Activated CD4-positive, CD25-positive, alpha-beta regulatory T cell (primary cell): ENCODE measurements around the gene SIAH1.
A peak's percentile ranks its signal among the peaks of the same experiment; 100 is the strongest.
"Not testable (repeated sequence)": the region's sequence is repeated elsewhere in the genome, so short reads cannot be mapped to it uniquely, and the experiment has no call there.

Source experiments
- DNase-seq, 4 experiments: peaks; one replicate each; lab custom pipeline; 2025; lab: John Stamatoyannopoulos, UW

Gene SIAH1, protein sequence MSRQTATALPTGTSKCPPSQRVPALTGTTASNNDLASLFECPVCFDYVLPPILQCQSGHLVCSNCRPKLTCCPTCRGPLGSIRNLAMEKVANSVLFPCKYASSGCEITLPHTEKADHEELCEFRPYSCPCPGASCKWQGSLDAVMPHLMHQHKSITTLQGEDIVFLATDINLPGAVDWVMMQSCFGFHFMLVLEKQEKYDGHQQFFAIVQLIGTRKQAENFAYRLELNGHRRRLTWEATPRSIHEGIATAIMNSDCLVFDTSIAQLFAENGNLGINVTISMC

DNA sequence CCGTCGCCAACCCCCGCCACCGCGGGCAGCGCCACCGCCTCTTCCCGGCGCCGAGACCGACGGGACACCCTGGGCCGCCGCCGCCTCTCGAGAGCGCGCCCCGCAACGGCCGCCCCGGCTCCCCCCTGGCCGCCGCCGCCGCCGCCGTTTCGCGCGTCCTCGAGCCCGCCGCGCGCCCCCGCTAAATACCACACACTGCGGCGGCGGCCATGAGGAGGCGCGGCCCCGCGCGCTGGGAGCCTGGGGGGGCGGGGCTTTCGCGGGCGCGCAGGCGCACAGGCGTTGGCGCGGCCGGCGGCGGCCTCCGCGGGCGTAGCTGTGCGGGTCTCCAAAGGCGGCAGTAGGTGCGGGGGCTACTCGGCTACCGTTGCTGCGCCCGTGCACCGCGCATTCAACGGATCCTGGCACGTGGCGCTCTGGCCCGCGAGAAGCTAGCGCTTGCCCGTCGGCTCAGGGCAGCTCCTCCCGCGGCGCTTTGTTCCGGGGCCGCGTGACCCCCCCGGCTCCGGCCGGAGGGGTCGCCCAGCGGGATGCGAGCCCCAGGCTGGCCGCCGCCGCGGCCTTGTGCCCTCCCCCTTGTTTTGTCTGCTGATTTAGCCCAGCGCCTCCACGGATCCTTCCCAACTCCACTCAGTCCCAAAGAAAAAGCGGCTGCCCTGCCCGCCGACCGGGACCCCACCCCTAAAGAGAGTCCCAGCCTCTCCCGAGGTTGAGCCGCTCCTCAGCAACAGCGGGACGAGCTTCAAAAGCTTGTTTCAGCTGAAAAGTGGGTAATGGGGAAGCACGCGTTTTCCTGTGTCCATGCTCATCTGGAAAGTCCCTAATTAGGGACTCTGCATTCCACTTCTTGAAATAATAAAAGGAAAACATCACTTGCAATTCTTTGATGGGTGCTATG is at the start of gene SIAH1:
Gene SIAH1 (minus strand): TSS at position 161 of the 898 bp plus-strand sequence. CDS start 22,985 bp downstream, outside the sequence.
- DNase-seq, result peak; percentile 74 to 82 (median 78)

DNA sequence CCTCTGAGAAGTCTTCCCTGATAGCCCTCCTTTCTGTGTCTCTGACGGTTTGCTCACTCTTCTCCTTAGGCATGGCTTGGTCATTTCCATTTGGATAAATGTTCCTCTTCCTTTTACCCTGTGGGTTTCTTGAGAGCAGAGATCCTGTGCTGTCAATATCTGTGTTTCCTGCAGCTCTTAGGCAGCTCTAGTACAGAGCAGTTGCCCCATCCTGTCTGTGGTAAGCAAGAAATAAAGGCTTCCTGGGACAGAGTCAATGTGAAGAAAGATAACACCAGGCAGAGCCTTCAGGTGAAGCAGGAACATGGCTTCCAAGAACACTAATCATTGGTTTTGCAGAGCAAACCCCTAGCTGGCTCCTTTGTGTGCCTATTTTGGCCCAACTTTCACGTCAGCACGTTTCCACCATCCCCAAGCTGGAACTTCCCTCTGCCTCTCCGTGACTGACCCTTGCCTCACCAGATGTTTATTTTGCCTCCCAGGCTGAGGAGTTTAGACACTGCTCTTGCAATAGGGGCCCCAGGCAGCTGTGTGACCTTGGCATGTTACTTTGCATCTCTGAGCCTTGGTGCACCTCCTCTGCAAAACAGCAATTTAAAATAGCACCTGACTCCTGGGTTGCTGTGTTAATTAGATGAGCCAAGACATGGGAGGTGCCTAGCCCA is 49.6 kb upstream of the SIAH1 start:
- no peak for DNase-seq

DNA sequence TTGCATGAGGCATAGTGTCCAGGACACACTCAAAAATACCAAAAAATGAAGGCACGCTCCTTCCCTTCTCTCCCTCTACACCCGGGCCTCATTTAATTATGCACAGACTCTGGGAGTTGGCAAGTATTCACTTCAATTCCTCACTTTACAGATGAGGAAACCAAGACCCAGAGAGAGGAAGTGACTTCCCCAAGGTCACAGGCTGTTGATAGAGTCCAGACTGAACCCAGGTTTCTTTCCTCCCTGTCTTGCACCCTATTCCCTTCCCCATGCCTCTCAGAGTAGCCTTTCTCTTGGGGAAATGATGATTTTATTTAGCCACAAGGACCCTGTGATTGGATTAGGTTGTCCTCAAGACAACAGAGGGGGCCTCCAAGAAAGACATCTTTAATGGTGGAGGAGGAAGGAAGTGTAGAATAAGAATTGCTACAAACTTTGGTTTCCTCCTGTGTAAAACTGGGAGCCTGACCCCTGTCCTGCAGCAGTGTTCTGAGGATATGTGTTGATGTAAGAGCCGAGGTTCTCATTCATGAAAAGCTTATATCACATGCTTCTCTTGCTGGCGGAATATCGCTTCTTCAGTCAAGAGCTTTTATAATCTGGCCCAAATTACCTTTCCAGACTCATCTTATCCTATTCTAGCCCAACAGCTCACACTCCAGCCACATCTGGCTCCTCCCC is 48.8 kb upstream of the SIAH1 start:
- no peak for DNase-seq

DNA sequence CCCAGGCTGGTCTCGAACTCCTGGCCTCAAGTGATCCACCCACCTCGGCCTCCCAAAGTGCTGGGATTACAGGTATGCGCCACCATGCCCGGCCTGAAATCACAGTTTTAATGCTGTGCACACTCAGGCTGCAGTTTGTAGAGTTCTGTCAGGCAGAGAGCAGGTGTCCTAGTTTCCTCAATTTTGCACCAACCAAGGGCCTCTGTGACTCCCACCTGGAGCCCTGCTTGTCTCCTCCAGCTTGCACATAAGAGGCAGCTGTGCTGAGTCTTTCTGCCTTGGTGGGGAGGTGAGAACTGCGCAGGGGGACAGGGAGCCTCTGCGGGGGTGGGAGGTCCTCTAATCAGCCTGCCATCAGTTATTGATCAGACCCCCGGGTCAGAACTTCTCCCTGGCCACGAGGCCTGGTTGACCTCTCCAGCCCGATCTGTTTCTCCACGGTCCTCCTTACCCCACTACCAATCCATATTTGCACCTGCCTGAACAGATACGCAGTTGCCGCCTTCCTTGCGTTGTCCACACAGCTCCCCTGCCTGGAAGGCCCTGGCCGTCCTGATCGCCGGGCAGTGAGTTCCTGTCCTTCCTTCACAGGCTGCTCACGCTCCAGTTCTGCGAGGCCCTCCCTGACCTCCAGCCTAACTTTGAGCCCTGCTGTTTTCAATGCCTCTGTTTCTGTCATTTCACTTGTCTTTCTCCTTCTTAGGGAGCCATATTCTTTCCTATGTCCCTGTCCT is 48.1 kb upstream of the SIAH1 start:
- no peak for DNase-seq

DNA sequence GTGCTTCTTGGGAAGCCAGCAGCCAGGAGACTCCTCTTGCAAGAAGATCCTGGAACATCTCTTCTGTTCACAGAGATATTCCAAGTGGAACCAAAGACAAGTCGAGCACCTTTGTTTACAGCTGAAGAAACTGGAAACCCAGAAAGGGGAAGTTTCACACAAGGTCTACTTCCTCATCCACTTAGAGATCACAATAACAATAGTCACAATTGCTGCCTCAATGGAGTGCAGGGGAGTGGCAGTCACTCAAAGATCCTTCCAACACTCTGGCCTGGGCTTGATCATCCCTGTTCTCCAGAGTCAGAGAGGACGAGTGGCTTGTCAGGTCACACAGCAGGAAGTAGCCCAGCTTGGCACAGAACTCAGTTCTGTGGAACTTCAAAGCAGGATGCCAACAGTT is 46.9 kb upstream of the SIAH1 start:
- no peak for DNase-seq

DNA sequence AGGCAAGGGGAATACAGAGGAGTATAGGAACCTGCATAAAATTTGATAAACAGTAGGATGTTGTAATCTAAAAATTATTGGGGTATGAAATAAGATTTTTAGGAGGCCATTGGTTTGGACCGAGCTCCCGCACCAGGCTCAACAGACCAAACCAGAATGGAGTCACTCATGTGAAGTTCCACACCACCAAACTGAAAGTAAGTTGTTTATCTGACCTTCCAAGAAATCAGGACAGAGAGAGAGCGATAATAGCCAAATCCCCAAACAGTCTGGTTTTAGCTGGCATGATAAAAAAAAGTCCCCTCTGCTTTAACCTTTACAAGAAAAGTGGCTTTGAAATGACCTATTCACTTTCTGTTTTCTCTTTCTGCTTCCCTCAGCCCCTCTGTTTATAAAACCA is 45.7 kb upstream of the SIAH1 start:
- DNase-seq, result no peak

DNA sequence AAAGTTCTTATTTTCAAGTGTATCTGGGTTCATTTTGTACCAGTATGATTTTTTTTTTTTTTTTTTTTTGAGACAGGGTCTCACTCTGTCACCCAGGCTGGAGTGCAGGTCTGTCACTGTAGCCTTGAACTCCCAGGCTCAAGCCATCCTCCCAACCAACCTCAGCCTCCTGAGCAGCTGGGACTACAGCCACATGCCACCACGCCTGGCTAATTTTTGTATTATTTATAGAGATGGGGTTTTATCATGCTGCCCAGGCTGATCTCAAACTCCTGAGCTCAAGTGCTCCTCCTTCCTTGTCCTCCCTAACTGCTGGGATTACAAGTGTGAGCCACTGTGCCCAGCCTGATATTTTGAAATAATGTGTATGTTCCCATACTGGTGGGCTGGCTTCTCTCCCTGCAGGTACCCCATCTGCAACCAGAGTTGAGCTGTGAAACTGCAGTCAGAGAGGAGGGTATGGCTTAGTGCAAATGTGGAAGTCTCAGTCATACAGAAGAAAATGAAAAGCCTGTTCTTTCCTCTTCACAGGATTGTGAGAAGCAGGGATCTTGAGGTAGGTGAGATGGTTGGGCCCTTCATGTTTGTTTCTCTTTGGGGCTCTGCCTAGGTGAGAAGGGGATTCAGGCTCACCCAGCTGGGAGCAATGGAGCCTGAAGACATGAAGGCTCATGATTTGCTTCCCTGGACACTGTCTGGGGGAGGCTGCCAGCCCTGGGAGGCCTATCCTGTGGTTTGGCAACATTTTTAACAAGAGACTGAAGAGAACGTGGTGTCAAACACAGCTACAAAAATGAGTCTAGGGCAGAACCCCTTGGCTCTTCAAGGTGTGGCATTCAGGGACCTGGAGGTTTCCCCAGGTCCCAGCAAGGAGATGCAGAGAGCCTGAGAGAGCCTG is 41.3 kb upstream of the SIAH1 start:
- no peak for DNase-seq

DNA sequence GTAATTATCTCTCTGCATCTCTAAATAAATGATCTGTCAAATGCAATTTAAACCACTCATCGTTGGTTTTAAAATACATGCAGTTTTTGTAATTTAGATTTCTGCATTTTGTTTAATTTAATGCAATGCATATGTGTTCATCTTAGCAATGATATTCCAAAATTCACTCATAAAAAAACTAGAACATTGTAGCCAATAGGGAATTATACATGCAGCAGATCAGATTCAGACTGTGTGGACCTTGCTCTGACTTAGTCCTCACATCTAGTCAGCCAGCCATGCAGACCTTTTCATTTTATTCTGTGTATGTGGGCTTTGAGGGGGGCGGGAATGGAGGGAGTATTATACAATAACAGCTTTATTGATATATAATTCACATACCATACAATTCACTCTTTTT is 37.3 kb upstream of the SIAH1 start:
- no peak for DNase-seq

DNA sequence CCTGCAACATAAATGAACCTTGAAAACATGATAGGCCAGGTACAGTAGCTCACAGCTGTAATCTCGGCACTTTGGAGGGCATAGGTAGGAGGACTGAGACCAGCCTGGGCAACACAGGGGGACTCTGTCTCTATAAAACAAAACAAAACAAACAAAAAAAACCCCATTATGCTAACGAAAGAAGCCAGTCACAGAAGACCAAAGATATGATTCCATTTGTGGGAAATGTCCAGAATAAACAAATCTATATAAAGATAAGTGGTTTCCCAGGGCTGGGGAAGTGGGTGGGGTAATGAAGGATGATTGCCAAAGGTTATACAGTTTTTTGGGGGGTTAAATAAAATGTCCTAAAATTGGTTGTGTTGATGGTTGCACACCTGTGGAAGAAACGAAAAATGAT is 36.5 kb upstream of the SIAH1 start:
- DNase-seq, result no peak

DNA sequence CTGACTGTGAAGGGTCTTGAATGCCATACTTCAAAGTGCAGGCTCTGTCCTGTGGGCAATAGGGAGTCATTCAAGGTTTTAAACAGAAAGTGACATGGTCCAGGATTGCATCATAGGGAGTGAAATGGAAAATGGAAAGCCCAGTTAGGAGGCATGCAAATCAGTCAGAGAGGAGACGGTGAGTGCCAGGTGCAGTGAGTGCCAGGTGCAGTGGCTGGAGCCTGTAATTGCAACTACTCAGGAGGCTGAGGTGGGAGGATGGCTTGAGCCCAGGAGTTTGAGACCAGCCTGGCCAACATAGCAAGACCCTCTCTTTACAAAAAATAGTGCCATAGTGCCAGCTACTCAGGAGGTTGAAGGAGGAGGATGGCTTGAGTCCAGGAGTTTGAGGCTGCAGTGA is 35.2 kb upstream of the SIAH1 start:
- DNase-seq, result no peak

DNA sequence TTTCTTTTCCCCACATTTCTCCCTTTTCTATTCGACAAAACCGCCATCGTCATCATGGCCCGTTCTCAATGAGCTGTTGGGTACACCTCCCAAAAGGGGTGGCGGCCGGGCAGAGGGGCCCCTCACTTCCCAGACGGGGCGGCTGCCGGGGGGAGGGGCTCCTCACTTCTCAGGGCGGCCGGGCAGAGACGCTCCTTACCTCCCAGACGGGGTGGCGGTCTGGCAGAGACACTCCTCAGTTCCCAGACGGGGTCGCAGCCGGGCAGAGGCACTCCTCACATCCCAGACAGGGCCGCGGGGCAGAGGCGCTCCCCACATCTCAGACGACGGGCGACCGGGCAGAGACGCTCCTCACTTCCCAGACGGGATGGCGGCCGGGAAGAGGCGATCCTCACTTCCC is 31.4 kb upstream of the SIAH1 start:
- DNase-seq, result not testable (repeated sequence)

DNA sequence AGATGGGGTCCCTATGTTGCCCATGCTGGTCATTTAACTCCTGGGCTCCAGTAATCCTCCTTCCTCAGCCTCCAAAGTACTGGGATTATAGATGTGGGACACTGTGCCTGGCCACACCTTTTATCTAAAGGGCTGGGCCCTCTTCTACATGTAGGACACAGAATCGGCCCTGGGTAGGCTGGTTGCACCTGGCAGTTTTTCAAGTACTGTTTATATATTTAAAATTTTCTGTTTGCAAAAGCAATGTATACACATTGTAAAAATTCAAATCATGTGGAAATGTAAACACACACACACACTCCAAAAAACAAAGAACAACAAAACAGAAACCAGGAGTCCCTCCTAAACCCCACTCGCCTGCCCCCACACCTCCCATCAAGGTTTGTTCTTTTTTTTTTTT is 28.1 kb upstream of the SIAH1 start:
- no peak for DNase-seq

DNA sequence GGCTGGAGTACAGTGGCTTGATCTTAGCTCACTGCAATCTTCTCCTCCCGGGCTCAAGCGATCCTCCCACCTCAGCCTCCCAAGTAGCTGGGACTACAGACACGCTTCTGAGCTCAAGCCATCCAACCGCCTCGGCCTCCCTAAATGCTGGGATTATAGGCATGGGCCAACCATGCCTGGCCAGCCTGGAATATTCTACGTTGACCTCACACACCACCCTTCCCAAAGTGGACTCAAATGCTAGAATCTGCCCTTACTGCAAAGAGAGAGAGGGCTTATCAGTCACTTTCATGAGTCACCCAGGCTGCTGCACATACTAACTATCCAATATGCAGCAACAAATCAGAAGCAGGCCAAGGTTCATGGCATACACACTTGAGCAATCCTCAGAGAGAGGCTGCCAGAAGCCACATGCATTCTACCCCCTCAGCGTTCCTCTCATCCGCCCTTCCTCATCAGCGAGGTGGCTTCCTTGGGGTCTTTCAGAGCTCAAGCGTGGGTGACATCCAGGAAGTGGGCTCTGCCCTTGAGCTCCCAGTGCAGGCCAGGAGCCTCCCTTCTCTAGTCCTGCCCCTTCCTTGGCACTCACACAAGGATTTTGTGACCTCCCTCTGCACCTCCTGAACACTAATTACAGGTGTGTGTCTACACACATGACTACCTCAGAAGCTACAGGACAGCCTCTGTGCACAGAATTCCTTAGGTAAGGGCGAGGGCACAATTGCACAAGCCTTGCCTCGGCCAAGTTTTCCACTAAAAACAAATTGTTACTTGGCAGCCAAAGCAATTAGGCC is 24.8 kb upstream of the SIAH1 start:
- no peak for DNase-seq

DNA sequence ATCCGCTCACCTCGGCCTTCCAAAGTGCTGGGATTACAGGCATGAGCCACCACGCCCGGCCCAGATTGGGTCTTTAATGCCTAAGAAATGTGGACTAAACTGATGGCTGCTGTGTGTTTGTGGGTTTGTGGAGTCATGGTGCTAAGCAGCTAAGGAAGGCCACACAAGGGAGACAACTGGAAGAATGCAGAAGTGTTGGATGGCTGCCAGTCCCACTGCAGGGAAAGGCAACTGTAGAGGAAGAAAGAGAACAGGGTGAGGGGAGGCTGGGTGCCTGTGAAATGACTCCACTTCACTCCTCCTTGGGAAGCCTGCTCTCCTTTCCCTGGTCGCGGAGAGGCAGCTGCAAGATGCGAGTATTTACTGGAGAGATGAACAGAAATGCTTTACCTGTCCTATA is 23.5 kb upstream of the SIAH1 start:
- DNase-seq, result no peak

DNA sequence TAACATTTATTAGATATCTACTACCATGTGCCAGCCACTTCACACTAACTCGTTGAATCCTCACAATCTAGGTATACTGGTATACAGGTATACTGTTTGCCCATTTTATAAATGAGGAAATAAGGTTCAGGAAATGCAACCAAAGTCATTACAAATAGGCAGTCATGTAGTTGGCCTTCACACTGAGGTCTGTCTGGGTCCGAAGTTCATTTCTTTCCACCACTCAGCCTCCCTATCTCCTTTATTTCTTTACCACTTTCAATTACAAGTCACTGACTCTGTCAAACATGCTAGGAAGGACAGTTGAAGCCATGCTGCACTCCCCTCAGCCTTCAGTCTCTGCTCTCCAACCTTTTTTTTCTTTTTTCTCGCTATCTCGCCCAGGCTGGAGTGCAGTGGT is 20.7 kb upstream of the SIAH1 start:
- no peak for DNase-seq

DNA sequence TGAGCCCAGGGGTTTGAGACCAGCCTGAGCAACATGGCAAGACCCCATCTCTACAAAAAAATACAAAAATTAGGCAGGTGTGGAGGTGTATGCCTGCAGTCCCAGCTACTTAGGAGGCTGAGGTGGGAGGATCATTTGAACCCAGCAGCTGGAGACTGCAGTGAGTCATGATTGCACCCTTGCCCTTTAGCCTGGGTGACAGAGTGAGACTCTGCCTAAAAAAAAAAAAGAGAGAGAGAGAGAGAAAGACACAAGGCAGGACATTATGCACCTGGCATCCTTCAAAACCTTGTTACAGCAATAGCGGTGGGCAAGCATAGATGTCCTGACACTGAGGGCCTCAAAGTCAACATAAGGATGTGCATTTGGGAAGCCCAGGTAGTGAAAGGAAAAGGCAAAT is 19.9 kb upstream of the SIAH1 start:
- DNase-seq, result no peak

DNA sequence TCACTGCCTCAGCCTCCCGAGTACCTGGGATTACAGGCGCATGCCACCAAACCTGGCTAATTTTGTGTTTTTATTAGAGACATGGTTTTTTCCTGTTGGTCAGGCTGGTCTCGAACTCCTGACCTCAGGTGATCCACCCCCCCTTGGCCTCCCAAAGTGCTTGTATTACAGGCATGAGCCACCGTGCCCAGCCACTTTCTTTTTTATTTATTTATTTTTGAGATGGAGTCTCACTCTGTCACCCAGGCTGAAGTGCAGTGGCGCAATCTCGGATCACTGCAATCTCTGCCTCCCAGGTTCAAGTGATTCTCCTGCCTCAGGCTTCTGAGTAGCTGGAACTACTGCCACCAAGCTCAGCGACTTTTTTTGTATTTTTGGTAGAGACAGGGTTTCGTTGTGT is 17.3 kb upstream of the SIAH1 start:
- DNase-seq, result not testable (repeated sequence)

DNA sequence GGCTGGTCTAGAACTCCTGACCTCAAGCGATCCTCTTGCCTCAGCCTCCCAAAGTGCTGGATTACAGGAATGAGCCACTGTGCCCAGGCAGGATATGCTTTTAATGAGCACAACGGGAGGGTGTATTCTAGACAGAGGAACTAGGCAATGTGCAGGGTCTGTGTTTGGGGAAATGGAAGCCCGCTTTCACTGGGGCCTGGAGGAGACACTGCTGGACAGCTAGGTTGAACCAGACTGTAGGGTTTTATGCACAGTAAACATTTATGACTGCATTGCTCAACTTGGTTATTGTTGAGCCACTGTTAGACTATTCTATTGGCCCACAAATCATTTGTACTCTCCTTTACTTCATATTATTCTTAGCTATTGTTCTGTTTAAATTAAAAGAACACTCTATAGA is 10.2 kb upstream of the SIAH1 start:
- DNase-seq, result no peak

DNA sequence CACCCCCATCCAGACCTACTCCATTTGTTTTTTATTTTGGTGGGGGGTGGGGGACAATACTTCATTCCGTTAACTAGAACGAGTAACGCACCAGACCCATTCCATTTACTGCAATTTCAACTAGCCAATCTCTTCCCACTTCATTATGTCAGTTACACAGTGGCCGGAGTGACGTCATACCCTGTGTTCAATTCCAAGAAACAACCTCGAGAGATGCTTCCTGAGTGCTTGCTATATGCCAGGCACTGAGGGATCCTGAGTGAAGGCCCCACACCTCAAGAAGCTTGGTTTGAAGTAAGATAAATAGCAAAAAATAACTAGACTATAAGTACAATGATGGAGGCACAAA is 9.1 kb upstream of the SIAH1 start:
- DNase-seq, result no peak
